Measurements from ENCODE around the gene ACOT12.
A peak's percentile ranks its signal among the peaks of the same experiment; 100 is the strongest.
"Not testable (repeated sequence)": the region's sequence is repeated elsewhere in the genome, so short reads cannot be mapped to it uniquely, and the experiment has no call there.

Gene ACOT12

GRCh38 chr5:81393783-81394718 lies at the start of gene ACOT12:
Gene ACOT12, minus strand, starts transcription at chr5:81394134. Its CDS starts 20 bp downstream, at chr5:81394114.
- no peak for FAIRE-seq

DNA sequence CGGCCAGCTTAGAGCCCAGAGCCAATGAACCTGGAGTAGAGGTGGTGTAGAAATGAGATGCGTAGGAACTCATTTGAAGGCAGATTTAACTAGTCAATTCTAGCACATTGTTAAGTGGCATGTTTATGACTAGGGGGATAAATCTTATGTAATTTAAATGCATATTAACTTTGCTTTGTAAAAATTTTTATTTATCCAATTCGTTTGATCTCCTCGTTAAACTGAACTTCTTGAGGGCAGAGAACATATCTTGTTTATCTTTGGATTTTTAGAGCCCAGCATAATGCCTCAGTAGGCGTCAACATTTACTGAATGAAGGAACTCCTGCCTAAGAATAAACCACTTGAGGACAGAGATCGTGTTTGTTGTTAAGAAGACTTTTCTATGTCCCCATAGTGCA lies 41.1 kb upstream of the ACOT12 start:
- FAIRE-seq, result no peak

DNA sequence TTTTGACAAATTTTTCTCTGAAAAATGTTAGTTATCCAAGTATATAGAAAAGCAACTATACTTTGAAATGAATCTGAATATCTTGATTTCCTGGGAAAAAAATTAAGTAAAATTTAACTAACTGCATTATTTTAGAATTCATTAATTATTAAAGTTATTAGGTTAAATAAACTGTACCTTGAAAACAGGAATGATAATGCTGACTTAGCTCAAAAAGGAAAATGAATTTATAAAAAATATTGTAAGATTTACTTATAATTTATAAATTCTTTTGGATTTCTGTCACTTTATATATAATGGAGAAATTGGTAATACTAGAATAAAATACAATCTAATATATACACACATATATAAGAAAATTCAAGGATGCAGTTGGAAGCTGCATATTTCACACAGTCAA lies 36.1 kb upstream of the ACOT12 start:
- FAIRE-seq, result peak; percentile 80

GRCh38 chr5:81429363-81429762 lies 35.4 kb upstream of the ACOT12 start:
- FAIRE-seq, result peak; percentile 39

- FAIRE-seq, result peak; percentile 55
These were observed 34.9 kb upstream of the ACOT12 start for GRCh38 chr5:81428861-81429260.

GRCh38 chr5:81428446-81428845 lies 34.5 kb upstream of the ACOT12 start:
- no peak for FAIRE-seq

DNA sequence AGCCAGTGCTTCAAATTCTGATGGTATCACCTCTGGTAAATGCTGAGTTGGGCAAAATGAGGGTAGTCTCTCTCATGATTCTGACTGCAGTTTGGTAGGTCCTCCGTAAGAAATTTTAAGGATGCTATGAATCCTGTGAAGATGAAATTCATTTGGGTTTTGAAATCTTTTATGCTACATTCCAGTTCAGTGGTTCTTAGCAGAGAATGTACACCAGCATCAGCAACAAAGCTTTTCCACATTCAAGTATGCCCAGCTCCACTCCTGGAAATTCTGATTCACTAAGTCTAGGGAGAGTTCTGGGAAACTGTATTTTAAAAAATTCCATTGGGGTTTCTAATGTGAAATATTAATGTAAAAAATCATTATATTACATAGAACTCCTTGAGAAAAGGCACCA lies 33.6 kb upstream of the ACOT12 start:
- no peak for FAIRE-seq

DNA sequence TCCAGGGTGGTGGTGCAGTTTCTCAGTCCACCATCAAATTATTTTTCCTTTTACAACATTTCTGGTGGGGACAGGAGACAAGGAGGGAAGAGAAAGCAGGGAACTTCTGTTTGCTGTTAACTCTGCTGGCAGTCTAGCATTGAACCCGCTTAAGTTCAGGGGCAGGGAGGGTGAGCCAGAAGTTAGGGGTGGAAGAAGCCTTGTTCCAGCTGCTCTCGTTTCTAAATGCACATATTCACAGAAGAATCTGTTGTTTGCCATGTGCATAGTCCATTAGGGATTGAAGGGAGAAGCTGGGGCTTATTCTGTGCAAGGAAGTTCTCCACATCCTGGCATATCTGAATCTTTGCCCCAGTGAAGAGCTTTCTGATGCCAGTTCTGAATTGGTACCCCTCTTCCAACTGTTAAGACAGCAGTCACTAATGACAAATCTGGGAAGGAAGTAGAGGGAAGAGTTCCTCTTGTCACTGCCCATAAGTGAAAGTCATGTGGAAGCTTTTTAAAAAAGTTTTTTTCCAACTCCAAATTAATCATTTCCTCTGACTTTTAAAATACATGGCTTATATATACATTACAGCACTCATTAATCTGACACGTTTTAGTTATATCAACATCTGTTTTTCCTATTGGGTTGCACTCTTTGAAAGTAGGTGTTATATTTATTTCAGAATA lies 32.6 kb upstream of the ACOT12 start:
- no peak for FAIRE-seq

GRCh38 chr5:81425569-81425968 lies 31.6 kb upstream of the ACOT12 start:
- peak; percentile 97 for FAIRE-seq

DNA sequence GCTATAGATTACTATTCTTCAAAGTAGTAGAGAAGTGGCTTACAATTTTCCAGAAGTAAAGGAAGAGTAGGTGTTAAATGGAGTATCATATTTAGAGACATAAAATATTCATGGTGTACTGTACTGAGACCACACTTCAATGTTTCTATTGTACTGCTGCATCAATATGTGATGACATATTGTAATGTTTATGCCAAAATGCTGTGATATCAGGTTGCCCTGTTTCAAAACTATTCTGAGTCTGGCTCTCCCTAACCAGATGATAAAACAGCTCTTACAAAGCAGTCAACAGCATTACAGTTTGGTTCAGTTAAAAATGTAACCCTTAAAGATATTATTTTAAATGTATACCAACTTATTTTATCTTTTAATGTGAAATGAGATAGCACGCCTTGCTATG lies 30.8 kb upstream of the ACOT12 start:
- FAIRE-seq, result no peak

DNA sequence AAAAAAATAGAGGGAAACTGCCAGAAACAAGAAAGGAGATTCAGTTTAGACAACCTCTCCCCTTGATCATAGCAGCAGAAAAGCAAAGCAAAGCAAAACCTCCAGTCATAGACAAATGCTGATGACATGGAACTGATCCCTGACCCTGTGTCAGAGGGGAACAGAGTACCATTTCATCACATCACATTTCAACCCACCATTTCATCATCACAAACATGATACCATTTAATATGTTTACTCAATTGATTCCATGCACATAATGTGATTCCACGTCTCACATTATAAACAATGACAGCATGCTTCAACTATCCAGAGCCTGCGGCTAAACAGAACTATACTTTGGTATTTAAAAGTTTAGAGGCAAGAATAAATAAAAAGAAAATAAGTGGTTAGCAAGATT lies 28.7 kb upstream of the ACOT12 start:
- FAIRE-seq, result no peak

GRCh38 chr5:81420039-81420667 lies 26.2 kb upstream of the ACOT12 start:
- no peak for FAIRE-seq

GRCh38 chr5:81418606-81419005 lies 24.7 kb upstream of the ACOT12 start:
- no peak for FAIRE-seq

DNA sequence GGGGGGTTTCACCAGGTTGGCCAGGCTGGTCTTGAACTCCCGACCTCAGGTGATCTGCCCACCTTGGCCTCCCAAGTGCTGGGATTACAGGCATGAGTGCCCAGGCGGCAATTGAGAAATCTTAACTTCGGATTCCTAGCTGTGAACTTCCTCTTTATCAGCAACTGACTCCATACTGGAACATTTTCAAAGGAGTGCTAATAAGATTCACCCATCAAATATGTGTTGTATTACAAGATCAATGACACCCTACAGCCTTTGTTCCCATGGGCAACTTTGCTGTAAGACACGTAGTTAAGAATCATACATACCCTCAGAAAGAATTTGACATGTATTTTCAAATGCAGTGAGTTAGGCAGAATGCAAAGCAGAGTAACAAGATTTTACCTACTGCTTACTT lies 23.1 kb upstream of the ACOT12 start:
- no peak for FAIRE-seq

GRCh38 chr5:81409896-81410295 lies 16.0 kb upstream of the ACOT12 start:
- no peak for FAIRE-seq

DNA sequence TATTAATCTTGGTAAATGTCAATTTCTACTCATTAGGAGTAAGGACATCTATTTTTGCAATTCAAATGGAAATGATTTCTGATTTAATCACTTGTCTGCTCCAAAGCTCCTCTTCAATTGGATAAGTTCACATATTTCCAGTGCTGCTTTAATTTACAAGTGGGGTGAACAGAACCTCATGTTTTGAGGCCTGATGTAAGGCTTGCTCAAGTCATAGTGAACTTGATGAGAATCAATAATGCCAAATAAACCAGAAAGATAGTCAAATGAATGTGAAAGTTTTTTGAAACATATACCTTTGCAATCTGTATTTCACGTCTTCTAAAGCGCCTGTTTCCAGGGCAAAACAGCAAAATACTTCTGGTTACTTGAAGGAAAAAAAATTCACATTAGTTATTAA lies 15.4 kb upstream of the ACOT12 start:
- FAIRE-seq, result no peak

DNA sequence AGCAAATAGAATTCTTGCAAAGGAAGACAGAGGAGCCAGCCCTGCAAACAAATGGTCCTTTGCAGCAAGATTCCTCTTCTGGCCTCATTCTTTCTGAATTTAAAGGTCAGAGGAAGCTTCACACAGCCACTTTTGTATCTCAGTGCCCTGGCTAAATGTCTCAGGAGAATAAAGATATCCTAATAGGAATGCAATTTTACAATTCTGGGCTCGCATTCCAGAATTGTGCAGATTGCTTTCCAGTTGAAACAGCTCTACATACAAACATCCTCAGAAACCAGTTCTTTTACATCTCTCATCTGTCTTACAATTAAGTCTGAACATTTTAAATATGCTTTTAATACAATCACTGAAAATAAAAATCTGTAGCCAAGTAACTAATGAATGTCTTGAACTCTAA lies 14.6 kb upstream of the ACOT12 start:
- no peak for FAIRE-seq

DNA sequence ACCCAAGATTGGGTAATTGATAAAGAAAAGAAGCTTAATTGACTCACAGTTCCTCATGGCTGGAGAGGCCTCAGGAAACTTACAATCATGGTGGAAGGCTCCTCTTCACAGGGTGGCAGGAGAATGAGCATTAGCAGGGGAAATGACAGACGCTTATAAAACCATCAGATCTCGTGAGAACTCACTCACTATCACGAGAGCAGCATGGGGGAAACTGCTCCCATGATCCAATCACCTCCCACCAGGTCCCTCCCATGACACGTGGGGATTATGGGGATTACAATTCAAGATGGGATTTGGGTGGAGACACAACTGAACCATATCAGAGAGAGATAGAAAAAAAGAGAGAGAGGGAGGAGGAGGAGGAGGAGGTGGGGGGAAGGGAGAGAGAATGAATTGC lies 13.9 kb upstream of the ACOT12 start:
- FAIRE-seq, result not testable (repeated sequence)

DNA sequence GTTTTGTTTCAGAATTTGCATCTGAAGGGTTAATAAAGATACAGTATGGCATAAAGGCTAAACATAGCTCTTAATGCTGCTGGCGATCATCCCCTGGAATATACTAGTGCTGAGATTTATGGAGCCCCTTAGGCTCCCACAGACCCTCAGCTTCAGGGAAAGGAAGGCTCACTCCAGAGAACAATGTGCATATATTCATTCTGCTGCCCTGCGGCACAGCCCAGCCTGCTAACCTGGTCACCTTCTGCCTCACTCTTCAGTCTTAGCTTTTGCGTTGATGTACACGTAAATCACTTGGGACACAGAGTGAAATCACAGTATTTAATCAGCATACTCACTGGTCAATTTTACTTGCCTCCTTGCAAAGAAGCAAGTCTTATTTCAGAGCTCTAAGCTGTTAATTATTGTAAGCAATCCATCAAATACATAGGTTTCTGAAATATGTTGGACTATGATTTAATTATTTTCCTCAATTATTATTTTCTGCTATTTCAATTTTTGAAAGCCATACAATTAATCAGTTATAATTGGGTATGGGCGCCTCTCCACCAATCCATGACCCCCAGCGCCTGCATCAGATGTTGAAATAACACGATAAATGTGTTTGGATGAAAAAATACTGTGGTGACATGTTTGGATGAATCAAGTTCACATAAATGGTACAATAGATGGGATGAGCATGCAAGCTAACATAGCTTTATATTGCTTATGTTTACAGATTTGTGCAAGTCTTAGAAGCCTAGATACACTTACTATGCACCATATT lies 11.4 kb upstream of the ACOT12 start:
- no peak for FAIRE-seq

- FAIRE-seq, result no peak
These were observed 8.4 kb upstream of the ACOT12 start for GRCh38 chr5:81402192-81402930.

DNA sequence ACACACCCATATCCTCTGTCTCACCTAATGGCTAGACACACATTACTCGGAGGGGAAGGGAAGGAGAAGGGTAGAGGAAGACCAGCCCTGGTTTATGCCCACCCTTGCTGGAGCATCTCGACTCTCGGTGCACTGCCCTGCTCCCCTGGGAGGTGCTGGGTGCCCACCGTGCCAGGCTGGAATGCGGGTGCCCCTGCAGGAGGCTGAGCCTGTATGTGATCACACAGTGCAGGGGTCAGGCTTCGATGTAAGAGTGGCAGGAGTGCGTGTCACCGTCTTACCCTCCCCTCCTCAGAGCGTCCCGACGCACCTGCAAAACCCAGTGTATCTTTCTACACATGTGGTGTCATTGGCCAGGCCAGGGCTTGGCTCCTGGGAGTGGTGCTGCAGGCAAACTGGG lies 7.3 kb upstream of the ACOT12 start:
- no peak for FAIRE-seq

DNA sequence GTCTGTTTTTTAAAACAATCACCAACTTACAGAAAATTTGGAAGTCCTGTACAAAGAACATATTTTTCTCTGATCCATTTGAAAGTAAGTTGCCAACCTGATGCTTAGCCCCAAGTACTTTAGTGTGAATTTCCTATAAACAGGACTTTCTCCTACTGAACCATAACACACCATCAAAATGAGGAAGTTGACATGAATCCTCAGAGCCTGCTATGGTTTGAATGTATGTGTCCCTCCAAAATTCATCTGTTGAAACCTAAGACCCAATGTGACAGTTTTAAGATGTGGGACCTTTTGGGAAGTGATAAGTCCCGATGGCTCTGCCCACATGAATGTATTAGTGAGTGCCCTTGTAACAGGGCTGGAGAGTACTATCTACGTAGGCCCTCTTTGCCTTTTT lies 6.4 kb upstream of the ACOT12 start:
- FAIRE-seq, result no peak

Measured in G401.6 (cell line).